GM13977 (cell line): ENCODE measurements around the gene AGAP4.
"Not testable (repeated sequence)": the region's sequence is repeated elsewhere in the genome, so short reads cannot be mapped to it uniquely, and the experiment has no call there.

Source experiments
- DNase-seq: peaks from one replicate; pipeline ENCODE4 v3.0.0; 2012; ENCODE audit warnings: low spot score
- CTCF ChIP-seq: IDR thresholded peaks from 2 replicates; pipeline ENCODE4 v1.5.1; 2012; ENCODE audit warnings: mild to moderate bottlenecking, control low read depth; ENCODE audit not compliant: insufficient read depth; ENCODE audit errors: extremely low read depth, missing control alignments
- in situ Hi-C: fragments of 300-500 bp; cut with MboI; formaldehyde crosslinking; loops from one replicate; pipeline ENCODE4 v1.12.0; 2022; ENCODE audit warnings: low sequenced_read_pairs, low pct_unique_long_range_greater_than_20kb, mixed read lengths, inconsistent platforms; ENCODE audit not compliant: unreplicated experiment

Gene AGAP4

GRCh38 chr10:45847400-45847799, at the start of gene AGAP4:
AGAP4 (minus strand) TSS chr10:45847500; CDS start chr10:45847347, 153 bp downstream.
- in situ Hi-C loops, DNase-seq: not testable (repeated sequence)

- in situ Hi-C loops, result not testable (repeated sequence)
Observed at GRCh38 chr10:45890721-45891120, 43.4 kb upstream of the AGAP4 start.

GRCh38 chr10:45889539-45890230, 42.4 kb upstream of the AGAP4 start:
- DNase-seq, in situ Hi-C loops: not testable (repeated sequence)

More at GRCh38 chr10:45890721-45891120, 43.4 kb upstream of the AGAP4 start:
- not testable (repeated sequence) for DNase-seq

- in situ Hi-C loops, DNase-seq: not testable (repeated sequence)
Observed at GRCh38 chr10:45882880-45883279, 35.6 kb upstream of the AGAP4 start.

- DNase-seq, in situ Hi-C loops: not testable (repeated sequence)
Observed at GRCh38 chr10:45865404-45865803, 18.1 kb upstream of the AGAP4 start.

- in situ Hi-C loops, DNase-seq: not testable (repeated sequence)
Observed at GRCh38 chr10:45864264-45864663, 17.0 kb upstream of the AGAP4 start.

GRCh38 chr10:45863632-45864031, 16.3 kb upstream of the AGAP4 start:
- DNase-seq, in situ Hi-C loops: not testable (repeated sequence)

- DNase-seq, in situ Hi-C loops: not testable (repeated sequence)
Observed at GRCh38 chr10:45857931-45858330, 10.6 kb upstream of the AGAP4 start.

- DNase-seq, in situ Hi-C loops: not testable (repeated sequence)
Observed at GRCh38 chr10:45848467-45848866, 1.2 kb upstream of the AGAP4 start.

- in situ Hi-C loops, DNase-seq: not testable (repeated sequence)
Observed at GRCh38 chr10:45822918-45823317, 24.4 kb downstream of the AGAP4 start.

GRCh38 chr10:45820107-45820830, 27.0 kb downstream of the AGAP4 start:
- DNase-seq, in situ Hi-C loops: not testable (repeated sequence)

- in situ Hi-C loops, result no loop called here
- DNase-seq, result no peak
- TF ChIP-seq CTCF, result no peak
Observed at GRCh38 chr10:45819552-45819951, 27.7 kb downstream of the AGAP4 start.

- TF ChIP-seq CTCF, result no peak
- in situ Hi-C loops, result no loop called here
- DNase-seq, result no peak
Observed at GRCh38 chr10:45817912-45818311, 29.4 kb downstream of the AGAP4 start.
